GM12878 (cell line): Measurements from ENCODE around the gene WNK2.

Experiments
- ATF3 ChIP-seq: IDR thresholded peaks from 2 replicates; pipeline ENCODE4 v1.6.1; 2011; ENCODE audit warnings: low read depth, mild to moderate bottlenecking, low read length, moderate library complexity, borderline replicate concordance; ENCODE audit errors: extremely low read depth
- ATF7 ChIP-seq: fragments of 450-650 bp; IDR thresholded peaks from 2 replicates; pipeline ENCODE4 v1.6.1; 2016; ENCODE audit warnings: low read depth, mild to moderate bottlenecking
- CEBPB ChIP-seq, 2 experiments: fragments of 150-350 bp in 1 of 2; IDR thresholded peaks; 2 replicates each; pipeline ENCODE4 v1.6.1; 2012 to 2014; ENCODE audit warnings: low read depth in 2 of 2, low read length in 2 of 2, borderline replicate concordance in 1 of 2, inconsistent platforms in 1 of 2
- CHD2 ChIP-seq: IDR thresholded peaks from 2 replicates; pipeline ENCODE4 v1.6.1; 2011; ENCODE audit warnings: low read depth, low read length, improper control_type of control experiment, borderline replicate concordance
- CTCF ChIP-seq, 3 experiments: IDR thresholded peaks in 2 of 3; conservative IDR thresholded peaks in 1 of 3; 2 replicates each; pipeline ENCODE4 v1.5.1; 2011; ENCODE audit warnings: low read depth in 3 of 3, low read length in 3 of 3, mild to moderate bottlenecking in 3 of 3, control low read depth in 2 of 3, moderate library complexity in 2 of 3, inconsistent platforms in 1 of 3, mixed read lengths in 1 of 3; ENCODE audit not compliant: control insufficient read depth in 2 of 3, insufficient read depth in 1 of 3; ENCODE audit errors: extremely low read depth in 1 of 3
- E2F4 ChIP-seq: IDR thresholded peaks from 2 replicates; pipeline ENCODE4 v1.6.1; 2012; ENCODE audit warnings: low read depth, low read length, improper control_type of control experiment
- EGR1 ChIP-seq, 2 experiments: IDR thresholded peaks; 1 replicate in 1 of 2; 2 replicates in 1 of 2; pipeline ENCODE4 v1.6.1; 2011 to 2012; ENCODE audit warnings: low read depth in 2 of 2, low read length in 2 of 2, borderline replicate concordance in 1 of 2, mild to moderate bottlenecking in 1 of 2, moderate library complexity in 1 of 2
- EZH2 ChIP-seq: IDR thresholded peaks from 2 replicates; pipeline ENCODE4 v1.6.1; 2012; ENCODE audit warnings: low read depth, mild to moderate bottlenecking, control low read depth, inconsistent platforms, low read length, borderline replicate concordance; ENCODE audit not compliant: control insufficient read depth
- POLR2AphosphoS2 ChIP-seq: IDR thresholded peaks from 2 replicates; pipeline ENCODE4 v1.6.1; 2011; ENCODE audit warnings: low read depth, mild to moderate bottlenecking, low read length, improper control_type of control experiment, moderate library complexity
- SP1 ChIP-seq: IDR thresholded peaks from one replicate; pipeline ENCODE4 v1.6.1; 2011; ENCODE audit warnings: low read depth, low read length
- USF2 ChIP-seq: IDR thresholded peaks from 2 replicates; pipeline ENCODE4 v1.6.1; 2011; ENCODE audit warnings: low read depth, low read length, improper control_type of control experiment, borderline replicate concordance
- ZBED1 ChIP-seq: IDR thresholded peaks from 2 replicates; pipeline ENCODE4 v1.6.1; 2016; ENCODE audit warnings: borderline replicate concordance
- ZBTB11 ChIP-seq: fragments of 450-650 bp; formaldehyde crosslinking; IDR thresholded peaks from 2 replicates; pipeline ENCODE4 v1.5.0; 2022; ENCODE audit warnings: mild to moderate bottlenecking, missing genetic modification characterization
- ZZZ3 ChIP-seq: IDR thresholded peaks from 2 replicates; pipeline ENCODE4 v1.6.1; 2011; ENCODE audit warnings: low read depth; ENCODE audit not compliant: control insufficient read depth, insufficient read length

- TF ChIP-seq EGR1 (IDR thresholded peaks at IDR 0.05; ENCODE audit: borderline replicate concordance in 1 of 2, low read depth in 2 of 2, low read length in 2 of 2) (no peak), ZZZ3 (no peak), CTCF (IDR thresholded peaks at IDR 0.05 in 2 of 3, conservative IDR thresholded peaks at IDR 0.05 in 1 of 3; ENCODE audit: control insufficient read depth in 2 of 3, extremely low read depth in 1 of 3, insufficient read depth in 1 of 3, low read depth in 3 of 3, low read length in 3 of 3) (no peak), POLR2AphosphoS2 (no peak), CEBPB (IDR thresholded peaks at IDR 0.05; ENCODE audit: borderline replicate concordance in 1 of 2, low read depth in 2 of 2, low read length in 2 of 2) (no peak), SP1 (no peak), ATF3 (no peak), ZBED1 (no peak), CHD2 (no peak), E2F4 (no peak), USF2 (no peak), ZBTB11 (no peak), ATF7 (no peak), EZH2 (no peak)
Measured at GRCh38 chr9:93231121-93231694, 47.3 kb downstream of the WNK2 start.
